ENCODE results near the gene ADAD2.
"Not testable (repeated sequence)": the region's sequence is repeated elsewhere in the genome, so short reads cannot be mapped to it uniquely, and the experiment has no call there.

Gene ADAD2

DNA sequence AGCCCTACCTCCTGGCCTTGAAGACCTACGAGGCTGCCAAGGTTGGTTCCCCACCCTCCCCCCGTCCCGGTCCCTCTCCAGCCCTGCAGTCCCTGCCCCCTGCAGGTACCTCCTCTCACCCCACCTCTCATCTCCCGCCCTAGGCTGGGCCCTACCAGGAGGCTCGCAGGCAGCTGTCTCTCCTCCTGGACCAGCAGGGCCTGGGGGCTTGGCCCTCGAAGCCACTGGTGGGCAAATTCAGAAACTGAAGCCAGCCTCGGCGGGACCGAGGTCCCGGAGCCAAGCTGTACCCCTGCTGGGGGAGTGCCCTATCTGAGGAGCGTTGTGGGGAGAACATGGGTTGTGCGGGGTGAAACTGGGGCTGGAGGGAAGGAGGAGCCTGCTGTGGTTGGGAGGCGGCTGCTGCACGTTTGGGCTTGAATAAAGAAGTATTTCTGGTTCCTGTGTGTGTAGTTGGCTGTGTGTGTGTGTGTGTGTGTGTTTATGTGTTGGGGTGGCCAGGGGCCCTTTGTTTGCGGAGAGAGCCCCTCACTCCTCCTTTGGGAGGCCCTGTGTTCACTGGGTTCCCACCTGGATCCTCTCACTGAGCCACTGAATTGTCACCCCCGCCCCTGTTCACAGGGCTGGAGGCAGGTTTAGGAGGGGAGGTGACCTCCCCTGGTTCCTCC lies 5.9 kb downstream of the ADAD2 start:
- no peak for DNase-seq

DNA sequence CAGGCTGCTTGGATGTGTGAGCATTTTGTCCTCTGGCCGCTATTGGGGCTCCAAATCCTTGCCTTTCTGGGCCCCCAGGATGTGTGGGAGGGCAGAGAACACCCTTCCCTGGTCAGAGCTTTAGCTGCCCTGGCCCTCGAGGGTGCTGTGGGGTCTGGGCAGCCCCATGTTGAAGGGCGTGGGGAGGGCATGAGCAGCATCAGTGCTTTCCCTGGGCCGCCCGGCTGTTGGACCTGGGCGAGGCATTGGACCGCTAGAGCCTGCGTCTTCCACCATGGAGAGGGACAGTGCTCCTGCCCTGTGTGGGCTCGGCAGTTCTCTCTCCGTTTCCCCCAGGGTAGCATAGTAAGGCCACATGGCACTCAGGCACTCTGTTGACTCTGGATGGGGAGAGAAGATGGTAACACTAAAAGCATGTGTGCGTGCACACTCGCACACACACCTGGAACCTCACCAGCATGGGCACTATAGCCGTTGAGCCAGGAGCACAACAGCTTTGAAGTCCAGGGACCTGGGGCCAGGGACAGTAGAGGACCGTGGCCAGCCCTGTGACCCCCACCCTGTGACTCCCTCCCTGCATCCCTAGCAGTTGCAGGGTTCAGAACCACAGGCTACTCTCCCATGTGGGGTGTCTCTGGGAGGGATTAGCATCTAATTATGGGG lies 6.6 kb downstream of the ADAD2 start:
- DNase-seq, result no peak

DNA sequence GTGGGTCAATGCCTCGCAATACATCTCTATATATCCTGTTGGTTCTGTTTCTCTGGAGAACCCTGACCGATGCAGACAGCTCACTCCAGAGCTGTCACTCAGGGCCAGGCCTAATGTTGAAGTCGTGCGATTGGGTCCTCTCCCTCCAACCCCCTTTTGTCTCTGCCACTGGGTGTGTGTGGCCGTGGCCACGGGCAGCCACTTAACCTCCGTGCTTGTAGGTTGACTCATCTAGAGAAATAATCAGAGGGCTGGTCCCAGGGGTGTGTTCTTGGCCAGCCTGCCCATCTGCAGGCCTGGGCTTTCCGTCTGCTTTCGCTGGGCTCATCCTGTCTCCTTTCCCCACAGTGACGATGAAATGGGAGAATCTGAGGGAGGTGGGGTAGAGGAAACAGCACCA lies 7.4 kb downstream of the ADAD2 start:
- DNase-seq, result no peak

DNA sequence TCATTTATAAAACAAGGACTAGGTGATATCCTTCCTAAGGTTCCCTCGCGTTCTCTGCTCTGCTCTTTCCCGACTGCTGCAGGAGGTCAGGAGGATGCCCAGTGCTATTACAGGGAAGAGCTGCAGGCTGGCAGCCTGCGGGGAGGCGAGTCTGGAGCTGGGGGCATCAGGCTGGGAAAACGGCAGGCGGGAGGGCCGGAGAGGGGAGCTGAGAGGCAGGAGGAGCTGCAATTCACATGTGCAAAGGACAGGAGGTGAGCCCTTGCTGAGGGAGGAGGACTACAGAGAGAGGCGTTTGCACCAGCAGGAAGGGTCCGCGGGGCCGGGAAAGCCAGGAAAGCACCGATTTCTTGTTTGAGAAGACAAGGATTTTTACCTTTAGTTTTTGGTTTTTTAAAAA lies 8.1 kb downstream of the ADAD2 start:
- DNase-seq, result no peak

DNA sequence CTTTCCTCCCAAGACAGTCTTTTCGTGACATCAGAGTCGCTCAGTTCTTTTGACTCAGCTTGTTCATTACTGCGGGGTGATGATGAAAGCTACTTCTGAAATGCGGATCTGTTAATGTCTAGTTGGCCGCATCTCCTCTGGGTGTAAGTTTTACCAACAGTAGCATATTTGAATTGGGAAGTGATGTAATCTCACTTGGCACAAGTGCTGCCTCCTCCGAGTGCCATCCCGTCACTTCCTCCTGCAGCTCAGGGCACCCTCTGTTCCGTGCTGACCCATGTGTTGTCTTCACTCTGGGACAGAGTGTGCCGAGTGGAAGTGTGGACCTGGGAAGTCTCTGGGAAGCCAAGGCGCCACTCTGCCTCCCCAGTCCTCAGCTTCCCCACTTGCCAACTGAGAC lies 8.9 kb downstream of the ADAD2 start:
- no peak for DNase-seq

DNA sequence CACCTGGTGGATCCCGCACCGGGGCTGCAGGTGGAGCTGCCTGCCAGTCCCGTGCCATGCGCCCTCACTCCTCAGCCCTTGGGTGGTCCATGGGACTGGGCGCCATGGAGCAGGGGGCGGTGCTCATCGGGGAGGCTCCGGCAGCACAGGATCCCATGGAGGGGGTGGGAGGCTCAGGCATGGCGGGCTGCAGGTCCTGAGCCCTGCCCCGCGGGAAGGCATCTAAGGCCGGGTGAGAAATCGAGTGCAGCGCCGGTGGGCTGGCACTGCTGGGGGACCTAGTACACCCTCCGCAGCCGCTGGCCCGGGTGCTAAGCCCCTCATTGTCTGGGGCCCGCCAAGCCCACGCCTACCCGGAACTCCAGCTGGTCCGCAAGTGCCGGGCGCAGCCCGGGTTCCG lies 13.6 kb downstream of the ADAD2 start:
- DNase-seq, result not testable (repeated sequence)

DNA sequence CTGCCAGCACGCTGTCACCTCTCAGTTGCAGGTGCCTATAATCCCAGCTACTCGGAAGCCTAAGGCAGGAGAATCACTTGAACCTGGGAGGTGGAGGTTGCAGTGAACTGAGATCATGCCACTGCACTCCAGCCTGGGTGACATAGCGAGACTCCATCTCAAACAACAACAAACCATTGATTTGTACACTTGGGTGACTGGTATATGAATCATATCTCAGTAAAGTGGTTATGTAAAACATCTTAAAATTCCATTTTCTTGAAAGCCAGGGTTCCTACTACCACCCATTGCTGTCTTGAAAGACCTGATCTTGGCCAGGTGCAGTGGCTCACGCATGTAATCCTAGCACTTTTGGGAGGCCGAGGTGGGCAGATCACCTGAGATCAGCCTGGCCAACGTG lies 14.2 kb downstream of the ADAD2 start:
- not testable (repeated sequence) for DNase-seq

DNA sequence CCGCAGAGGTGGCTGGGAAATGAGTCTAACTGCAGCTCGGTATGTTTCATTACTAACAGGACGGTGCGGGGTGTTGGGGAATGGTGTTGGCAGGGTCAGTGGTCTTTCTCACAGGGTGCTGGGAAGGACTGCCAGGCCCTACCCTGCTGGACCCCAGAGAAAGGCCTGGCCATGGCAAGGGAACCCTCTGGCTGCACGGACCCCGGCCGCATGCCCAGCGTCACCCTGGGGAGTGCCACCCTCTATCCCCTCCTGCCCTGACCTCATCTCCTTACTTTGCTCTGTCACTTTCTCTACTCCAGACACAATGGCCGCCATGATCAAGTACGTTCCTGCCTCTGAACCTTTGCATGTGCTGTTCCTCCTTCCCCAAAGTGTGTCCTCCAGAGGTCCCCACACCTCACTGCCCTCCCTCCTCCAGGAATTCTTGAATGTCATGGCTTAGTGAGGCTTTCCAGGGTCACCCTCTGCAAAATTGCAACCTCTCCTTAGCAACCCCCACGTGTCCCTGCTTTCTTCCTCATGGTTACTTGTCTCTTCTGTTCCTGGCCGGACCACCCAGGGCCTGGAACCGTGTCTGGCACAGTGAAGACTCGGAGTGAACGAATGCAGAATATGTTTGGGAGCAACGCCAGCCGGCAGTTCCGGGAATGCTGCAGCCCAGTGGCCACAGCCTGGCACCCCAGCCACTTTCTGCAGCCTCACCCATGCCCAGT lies 15.2 kb downstream of the ADAD2 start:
- DNase-seq, result no peak

DNA sequence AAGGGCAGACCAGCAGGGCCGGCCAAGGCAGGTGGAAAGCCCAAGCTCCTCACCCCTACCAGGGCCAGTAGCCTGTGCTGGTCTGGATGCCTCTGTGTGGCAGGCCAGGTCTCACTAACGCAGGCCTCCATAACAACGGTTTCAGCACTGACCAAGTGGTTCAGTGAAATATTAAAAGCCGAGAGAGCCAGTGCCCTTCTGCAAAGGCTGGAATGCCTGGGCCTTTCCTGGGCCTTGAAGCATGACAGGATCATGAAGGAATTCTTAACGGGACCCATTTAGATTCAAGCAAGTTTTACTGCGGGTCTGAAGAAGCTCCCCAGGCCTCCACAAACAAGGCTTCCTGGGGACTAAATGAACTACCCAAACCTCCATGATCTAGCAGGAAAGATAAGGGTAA lies 16.3 kb downstream of the ADAD2 start:
- no peak for DNase-seq

DNA sequence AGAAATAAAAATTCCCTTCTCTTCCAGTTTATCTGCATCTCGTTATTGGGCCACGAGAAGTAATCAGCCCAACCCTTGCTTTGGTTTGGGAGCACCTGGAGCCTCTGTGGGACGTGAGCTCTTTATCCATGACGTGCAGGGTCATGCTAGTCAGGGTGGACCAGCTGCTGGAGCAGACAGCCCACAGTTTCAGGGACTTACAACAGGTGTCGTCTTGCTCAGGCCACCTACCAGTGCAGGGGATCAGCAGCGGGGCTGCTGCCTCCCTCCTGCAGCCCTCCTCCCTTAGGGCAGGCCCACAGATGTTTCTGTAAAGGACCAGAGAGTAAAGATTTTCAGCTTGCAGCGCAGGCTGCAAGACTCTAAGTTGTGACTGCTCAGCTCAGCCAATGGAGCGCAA lies 16.9 kb downstream of the ADAD2 start:
- no peak for DNase-seq

DNA sequence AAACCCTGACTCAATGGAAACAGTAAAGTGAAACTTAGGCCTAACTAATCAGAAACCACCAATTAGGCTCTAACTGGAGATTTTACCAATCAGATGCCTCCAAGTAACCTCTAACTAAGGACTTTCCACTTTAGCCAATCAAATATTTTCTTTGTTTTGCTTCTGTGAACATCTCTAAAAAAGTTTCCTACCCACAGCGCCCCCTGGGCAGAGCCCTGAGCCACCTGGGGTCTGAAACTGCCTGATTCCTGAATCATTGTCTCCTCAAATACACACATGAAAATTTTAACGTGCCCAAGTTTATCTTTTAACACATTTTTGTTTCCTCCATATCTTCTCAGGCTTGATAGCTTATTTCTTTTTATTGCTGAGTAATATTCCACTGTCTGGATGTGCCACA lies 19.0 kb downstream of the ADAD2 start:
- no peak for DNase-seq

DNA sequence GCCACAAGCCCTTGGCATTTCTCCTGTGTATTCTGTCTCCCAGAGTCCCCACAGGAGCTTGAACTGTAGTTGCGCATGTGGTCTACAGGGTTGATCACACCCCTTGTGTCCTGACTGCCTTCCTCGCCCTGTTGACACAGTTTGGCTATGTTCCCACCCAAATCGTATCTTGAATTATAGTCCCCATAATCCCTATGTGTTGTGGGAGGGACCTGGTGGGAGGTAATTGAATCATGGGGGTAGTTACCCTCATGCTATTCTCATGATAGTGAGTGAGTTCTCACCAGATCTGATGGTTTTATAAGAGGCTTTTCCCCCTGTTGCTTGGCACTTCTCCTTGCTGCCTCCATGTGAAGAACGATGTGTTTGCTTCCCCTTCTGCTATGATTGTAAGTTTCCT lies 21.2 kb downstream of the ADAD2 start:
- DNase-seq, result no peak

DNA sequence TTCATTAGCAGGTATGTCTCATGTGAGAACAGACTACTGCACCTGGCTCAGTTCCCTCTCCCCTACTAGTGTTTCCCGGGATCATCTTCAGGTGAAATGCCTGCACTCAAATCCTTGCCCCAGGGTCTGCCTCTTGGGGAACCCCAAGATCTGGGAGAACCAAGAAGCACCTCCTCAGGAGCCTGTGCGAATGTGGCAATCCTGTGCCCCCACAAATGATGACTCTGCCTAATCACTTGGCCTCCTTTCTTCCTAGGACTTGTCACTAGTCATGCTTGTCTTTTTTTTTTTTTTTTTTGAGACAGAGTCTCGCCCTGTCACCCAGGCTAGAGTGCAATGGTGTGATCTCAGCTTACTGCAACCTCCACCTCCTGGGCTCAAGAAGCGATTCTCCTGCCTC lies 21.7 kb downstream of the ADAD2 start:
- DNase-seq, result no peak

DNA sequence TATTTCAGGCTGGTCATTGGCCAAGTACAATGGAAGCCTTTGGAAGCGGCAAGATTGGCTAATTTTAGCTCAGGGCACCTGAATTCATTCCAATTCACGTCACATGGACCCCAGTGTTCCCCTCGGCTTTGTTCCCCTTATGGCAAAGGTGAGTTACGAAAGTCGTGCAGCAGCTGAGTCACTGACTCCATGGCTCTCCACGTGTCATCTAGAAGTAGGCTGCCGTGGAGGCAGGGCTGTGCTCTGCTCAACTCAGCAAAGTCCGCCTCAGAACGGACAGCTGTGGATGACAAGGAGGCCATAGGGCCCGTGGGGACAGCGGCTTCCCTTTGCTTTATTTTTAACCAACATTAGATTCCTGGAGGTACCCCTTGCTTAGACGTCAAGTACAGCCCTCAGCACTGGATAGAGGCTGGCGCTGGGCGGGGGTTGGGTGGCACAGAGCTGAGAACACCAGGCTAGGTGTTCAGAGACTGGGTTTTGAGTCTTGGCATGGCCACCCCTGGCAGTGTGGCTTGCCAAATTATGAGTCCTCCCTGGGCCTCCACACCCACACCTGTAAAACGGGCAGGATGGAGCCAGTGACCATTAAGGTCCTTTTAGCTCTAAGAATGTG lies 23.6 kb downstream of the ADAD2 start:
- no peak for DNase-seq

DNA sequence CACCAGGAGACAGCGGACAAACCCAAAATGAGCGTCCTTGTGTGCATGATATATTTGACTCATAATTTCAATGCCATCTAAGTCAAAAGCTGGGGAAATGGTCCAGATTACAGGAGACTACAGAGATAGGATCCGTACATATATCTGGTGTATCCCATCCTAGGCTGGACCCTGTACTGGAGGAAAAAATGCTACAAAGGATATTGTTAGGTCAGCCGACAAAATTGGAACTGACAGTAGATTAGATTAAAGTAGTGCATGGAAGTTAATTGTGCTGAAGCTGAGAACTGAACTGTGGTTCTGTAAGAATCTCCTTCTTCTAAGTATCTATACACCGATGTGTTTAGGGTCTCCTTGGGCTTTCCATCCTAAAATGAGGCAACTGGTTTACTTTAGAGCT lies 24.6 kb downstream of the ADAD2 start:
- DNase-seq, result no peak

DNA sequence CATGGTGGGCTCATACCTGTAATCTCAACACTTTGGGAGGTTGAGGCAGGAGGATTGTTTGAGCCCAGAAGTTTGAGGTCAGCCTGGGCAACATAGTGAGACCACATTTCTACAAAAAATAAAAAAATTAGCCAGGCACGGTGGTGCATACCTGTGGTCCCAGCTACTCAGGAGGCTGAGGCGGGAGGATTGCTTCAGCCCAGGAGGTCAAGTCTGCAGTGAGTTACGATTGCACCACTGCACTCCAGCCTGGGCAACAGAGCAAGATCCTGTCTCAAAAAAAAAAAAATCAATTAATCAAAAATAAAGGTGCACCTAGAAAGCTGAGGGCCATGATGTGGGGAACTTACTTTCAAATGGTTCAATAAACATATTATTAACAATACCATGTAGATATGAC lies 25.2 kb downstream of the ADAD2 start:
- DNase-seq, result not testable (repeated sequence)

DNA sequence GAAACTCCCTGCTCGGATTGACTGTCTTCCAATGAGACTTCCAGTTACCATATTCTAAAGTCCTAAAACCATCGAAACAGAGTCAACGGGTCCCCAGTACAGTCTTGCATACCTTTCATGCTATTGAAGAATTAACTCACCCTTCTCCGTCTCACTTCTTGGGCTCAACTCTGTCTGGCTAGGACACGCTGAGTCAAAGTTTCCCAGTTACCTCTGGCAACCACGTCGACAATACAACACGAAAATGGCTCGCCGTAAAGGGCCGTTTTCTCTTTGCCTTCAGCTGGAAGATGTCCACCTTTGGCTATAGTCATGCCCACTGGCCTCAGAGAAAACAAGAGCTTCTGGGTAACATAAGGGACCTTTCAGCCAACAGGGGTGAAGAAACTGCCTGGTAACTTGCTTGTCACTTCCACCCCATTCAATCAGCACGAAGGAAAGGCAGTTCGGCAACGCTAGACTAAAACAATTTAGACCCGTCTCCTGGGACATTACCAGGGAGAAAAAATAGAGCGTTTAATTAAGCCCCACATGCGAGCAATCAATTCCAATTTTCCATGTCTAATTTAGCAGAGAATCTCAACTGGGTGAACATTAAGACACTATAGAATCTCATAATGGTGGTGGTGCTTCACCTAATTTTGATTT lies 27.3 kb downstream of the ADAD2 start:
- no peak for DNase-seq

DNA sequence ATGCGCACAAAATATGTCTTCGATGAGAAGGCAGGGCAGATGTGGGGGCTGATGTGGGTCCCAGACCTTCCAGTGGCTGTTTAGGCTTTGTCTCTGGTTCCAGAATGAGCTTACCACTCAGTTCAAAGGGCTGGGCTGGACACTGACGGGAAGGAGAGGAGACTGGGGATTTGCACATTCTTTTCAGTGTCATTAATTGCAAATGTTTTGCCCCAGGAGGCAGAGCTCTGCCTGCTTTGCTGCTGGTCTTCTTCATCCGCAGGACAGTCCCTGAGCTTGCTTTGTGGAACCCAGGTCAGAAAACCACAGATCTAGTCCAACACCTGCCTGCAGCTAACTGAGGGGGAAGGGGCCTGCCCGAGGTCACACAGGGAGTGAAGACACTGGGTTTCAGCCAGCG lies 28.0 kb downstream of the ADAD2 start:
- no peak for DNase-seq

DNA sequence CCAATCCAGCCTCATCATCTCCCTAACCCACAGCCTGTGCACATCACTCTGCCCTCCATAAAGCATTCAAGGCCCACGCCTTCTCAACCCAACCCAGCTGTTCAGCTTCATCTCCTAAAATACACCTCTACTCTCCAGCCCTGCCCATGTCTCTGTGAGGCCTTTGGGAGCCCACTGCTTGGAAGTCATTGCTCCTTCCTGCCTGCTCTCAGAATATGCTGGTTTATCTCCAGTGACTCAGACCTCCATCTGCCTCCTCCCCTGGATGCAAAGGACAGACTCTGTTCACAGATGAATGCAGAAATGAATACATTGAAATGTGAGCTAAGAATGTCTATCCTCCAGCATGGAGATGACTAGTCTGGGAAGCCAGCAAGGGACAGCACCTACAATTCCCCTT lies 29.9 kb downstream of the ADAD2 start:
- no peak for DNase-seq

DNA sequence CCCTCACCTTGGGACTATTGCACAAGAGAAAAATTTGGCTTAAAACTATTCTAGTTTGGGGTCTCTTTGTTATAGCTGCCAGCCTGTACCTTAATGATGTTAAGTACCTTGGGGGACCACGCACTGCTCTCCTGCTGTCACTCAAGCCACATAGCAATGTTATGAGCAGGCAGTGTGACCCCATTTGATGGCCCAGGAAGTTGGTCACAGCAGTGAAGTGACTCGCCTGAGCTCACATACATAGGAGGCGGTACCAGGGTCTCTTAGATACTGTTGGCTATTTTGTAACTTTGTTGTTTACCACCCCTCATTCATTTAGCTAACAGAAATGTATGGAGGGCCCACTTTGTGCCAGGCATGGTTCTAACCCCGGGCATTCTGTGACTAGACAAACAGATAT lies 32.5 kb downstream of the ADAD2 start:
- no peak for DNase-seq

DNA sequence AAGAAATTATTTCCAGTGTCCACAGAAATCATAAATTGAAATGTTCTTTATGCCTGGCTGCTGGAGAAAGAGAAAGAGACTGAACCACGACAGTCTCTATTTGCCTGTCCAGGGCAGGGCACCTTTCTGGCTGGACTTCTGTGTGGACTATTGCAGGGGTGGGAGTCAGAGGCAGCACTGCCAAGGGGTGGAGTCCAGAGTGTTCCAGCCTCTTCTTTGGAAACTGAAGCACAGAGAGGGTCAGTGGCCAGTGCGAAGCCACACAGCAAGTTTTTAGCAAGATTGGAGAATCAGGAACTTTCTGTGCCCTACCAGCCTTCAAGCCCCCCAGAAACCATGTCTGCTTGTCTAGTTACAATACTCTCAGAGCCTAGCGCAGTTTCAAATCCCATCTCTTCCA lies 33.6 kb downstream of the ADAD2 start:
- DNase-seq, result no peak

DNA sequence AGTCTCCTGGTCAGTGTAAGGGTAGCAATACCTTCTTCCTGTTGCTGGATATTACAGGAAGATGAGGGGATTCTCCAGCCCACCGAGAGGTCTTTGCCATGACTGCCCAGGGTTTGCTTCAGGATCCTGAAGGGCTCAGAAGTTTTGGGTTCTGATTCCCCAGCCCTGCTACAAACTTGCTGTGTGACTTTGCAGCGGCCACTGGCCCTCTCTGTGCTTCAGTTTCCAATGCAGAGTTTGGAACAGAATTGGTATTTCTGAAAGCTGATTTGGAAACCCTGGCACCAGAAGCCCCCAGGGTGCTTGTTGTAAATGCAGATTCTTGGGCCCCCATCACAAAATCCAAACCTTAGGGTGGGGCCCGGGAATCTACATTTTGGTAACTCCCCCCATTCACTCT lies 34.2 kb downstream of the ADAD2 start:
- DNase-seq, result no peak

DNA sequence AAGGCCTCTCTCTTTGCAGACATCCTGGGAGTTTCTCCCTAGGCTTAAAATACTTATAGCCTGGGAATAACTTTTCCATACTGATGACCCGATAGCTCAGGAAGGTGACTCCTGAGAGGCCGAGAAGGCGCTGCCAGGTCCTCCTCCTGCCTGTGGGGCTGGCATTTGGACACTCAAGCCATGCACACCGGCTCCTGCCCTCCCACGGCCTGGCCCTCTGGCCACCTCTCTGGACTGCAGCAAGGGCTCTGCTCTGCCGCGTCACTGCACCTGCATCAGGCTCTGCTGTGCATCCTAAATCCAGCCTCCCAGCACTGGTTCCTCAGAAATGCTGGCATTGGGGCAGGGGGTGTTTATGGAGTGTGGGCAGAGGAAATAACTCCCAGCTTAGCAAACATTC lies 34.6 kb downstream of the ADAD2 start:
- DNase-seq, result no peak

DNA sequence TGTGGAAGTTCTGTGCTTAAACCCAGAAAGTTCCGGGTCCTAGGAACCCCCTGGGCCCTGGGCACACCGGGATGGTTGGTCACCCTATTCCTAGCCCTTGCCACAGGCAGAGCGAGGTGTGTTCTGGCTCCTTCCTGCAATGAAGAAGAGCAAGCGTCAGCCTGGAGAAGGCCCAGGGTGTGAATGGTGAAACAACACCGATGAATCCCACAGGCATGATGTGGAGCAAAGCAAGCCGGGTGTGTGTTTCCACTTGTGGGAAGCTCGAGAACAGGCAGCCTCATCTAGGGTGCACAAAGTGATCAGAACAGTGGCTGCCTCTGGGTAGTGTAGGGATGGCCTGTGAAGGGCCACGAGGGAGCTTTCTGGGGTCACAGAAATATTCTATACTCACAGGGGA lies 35.1 kb downstream of the ADAD2 start:
- DNase-seq, result no peak
